ENCODE measurements around the gene KIF24.
"Not testable (repeated sequence)": the region's sequence is repeated elsewhere in the genome, so short reads cannot be mapped to it uniquely, and the experiment has no call there.

Gene KIF24

GRCh38 chr9:34326690-34327089, 2.4 kb downstream of the KIF24 start:
- no peak for DNase-seq

GRCh38 chr9:34322899-34323591, 6.0 kb downstream of the KIF24 start:
- DNase-seq, result no peak

GRCh38 chr9:34321451-34321850, 7.6 kb downstream of the KIF24 start:
- DNase-seq, result no peak

- DNase-seq, result no peak
Observed at GRCh38 chr9:34318163-34318790, 10.8 kb downstream of the KIF24 start.

GRCh38 chr9:34317436-34317835, 11.6 kb downstream of the KIF24 start:
- DNase-seq, result no peak

- no peak for DNase-seq
Observed at GRCh38 chr9:34311499-34312185, 17.4 kb downstream of the KIF24 start.

- DNase-seq, result no peak
Observed at GRCh38 chr9:34310215-34310614, 18.9 kb downstream of the KIF24 start.

- not testable (repeated sequence) for DNase-seq
Observed at GRCh38 chr9:34308316-34308715, 20.8 kb downstream of the KIF24 start.

- DNase-seq, result not testable (repeated sequence)
Observed at GRCh38 chr9:34301064-34301463, 28.0 kb downstream of the KIF24 start.

GRCh38 chr9:34292552-34292951, 36.5 kb downstream of the KIF24 start:
- DNase-seq, result no peak

- DNase-seq, result no peak
Observed at GRCh38 chr9:34291423-34291822, 37.6 kb downstream of the KIF24 start.

- no peak for DNase-seq
Observed at GRCh38 chr9:34291023-34291422, 38.0 kb downstream of the KIF24 start.

- DNase-seq, result no peak
Observed at GRCh38 chr9:34289159-34289558, 39.9 kb downstream of the KIF24 start.

- DNase-seq, result no peak
Observed at GRCh38 chr9:34282096-34282495, 47.0 kb downstream of the KIF24 start.

GRCh38 chr9:34279411-34279810, 49.7 kb downstream of the KIF24 start:
- no peak for DNase-seq
